Measurements from ENCODE around the gene CPED1.

The CPED1 gene

GRCh38 chr7:121323515-121324302 lies 335.2 kb downstream of the CPED1 start:
- no peak for DNase-seq (ENCODE audit: low read depth)

DNA sequence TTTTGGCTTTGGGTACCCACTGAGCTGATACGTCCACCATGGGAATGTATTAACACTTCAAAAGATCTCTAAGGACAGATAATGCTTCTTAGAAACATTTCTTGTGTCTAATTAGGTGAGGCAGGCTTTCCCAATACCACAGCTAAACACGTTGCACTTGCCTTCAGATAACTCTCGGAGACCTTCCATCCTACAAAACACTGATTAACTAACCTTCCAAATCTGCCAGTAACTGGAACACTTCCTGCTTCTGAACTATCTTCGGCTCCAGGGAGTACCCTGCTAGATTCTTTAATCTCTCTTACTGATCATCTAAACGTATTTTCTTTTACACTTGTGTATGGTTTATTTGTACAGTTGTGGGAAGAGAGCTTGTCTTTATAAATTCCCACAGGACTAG lies 339.2 kb downstream of the CPED1 start:
- DNase-seq (ENCODE audit: low read depth), result no peak

GRCh38 chr7:121328508-121329190 lies 340.1 kb downstream of the CPED1 start, which contains the start of gene WNT16:
WNT16 (plus strand) TSS chr7:121329000; CDS start chr7:121329293, 293 bp downstream.
- DNase-seq (ENCODE audit: low read depth), result no peak

DNA sequence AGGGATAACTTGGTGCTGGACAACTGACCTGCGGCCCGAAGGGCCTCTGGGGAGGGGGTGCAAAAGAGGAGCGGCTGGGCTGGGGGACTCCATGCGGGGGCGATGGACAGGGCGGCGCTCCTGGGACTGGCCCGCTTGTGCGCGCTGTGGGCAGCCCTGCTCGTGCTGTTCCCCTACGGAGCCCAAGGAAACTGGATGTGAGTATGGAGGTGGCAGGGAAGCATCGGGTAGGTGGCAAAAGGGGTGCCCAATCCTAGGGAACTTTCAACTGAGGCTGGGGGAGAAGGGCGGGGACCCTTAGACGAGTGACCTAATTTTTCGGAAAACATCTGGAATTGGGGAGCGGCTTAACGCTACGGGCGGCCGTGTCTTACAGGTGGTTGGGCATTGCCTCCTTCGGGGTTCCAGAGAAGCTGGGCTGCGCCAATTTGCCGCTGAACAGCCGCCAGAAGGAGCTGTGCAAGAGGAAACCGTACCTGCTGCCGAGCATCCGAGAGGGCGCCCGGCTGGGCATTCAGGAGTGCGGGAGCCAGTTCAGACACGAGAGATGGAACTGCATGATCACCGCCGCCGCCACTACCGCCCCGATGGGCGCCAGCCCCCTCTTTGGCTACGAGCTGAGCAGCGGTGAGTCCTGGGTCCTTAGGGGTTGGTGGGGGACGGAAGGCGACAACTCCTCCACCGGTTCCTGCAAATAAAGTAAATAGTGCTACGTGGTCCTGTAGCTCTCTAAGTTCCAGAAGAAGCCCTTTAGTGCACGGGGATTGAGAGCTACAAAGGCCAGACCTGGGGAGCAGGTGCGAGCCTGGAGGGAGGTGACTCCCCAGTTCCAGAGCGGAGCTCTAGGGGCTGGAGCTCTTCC lies 340.9 kb downstream of the CPED1 start:
- no peak for DNase-seq (ENCODE audit: low read depth)

DNA sequence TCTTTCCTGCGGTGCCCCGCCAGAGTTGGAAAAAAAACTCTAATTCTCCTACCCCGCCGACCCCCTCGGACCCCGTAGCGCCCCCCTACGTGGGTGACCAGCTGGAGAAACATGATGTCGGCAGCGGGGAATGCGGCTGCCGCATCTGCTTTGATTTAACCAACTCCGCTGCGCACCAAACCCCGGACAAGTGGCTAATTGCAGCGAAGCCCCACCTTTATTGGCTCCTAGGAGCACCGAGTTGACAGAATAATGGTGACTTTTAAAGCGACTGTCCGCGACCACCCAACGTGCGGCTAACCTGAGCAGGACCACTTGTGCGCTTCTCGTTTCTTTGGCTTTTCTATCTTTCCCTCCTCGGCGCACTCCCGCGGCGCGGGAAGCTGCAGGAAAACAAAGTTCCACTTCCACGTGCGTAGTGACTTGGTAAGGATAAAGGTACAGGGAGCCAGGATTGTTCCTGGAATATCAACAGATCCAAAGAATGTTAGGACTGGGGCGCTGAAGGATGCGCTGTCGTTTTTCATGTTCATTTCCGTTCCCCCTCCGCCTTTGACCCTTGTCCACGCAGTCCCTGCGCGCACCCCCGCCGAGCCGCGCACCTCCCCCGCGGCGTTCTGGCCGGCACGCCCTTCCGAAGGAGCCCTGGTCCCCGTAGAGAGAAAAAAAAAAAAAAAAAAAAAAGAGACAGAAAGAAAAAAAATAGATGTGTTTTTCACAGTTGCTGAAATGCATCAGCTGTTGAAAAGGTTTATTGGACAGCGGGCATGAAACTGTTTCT lies 341.7 kb downstream of the CPED1 start:
- no peak for DNase-seq (ENCODE audit: low read depth)

DNA sequence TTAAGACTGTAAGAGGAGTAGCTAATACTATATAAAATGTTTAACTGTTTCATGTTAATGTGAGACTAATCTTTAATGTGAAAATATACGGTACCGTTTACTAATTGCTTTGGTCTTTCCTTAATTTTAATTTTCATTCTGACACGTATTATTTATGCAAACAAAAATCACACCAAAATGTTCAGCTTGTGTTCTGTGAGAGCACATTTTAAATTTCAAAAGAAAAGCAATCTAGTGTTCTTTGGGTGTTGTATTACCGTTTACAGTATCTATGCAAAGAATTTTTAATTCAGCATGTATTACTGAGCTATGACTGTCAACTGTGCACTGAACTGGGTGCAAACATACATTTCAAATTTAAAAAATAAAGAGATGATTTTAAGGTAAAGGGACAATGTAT lies 342.5 kb downstream of the CPED1 start:
- DNase-seq (ENCODE audit: low read depth), result no peak

- DNase-seq (ENCODE audit: low read depth), result no peak
These were observed 343.1 kb downstream of the CPED1 start for GRCh38 chr7:121331574-121331973.

- no peak for DNase-seq (ENCODE audit: low read depth)
These were observed 345.9 kb downstream of the CPED1 start for GRCh38 chr7:121334376-121334775.

DNA sequence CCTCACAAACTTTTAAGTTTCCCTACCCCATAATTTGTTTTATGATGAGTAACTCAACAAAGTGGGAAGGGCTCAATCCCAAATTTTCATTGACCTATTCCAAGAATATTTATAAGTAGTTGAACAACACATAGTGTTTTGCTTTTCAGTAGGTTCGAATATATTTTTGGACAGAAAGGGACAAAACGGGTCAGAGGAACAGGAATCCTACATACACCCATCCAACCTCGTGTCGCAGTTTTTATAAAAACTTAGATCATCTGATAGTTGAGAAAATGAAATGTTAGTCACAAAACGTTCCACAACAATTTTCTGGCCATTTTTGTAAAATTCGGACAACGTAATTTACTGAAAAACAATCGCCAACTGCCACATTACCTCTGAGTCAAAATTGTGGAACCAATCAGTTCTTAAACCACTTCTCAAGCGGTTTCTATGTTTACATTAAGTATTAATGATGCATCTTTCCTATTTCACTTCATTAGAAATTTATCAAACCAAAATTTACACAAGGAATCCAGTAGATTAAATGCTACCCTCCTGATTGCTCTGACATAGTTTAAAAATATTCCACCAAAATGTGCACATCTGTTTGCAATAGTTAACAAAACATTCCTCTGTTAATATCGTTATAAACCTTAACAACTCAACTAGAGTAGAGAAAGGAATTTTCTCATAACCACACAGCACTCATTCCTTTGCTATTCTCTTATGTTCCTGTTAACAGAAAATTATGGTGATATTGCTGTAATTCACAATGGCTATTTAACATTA lies 346.6 kb downstream of the CPED1 start:
- no peak for DNase-seq (ENCODE audit: low read depth)

DNA sequence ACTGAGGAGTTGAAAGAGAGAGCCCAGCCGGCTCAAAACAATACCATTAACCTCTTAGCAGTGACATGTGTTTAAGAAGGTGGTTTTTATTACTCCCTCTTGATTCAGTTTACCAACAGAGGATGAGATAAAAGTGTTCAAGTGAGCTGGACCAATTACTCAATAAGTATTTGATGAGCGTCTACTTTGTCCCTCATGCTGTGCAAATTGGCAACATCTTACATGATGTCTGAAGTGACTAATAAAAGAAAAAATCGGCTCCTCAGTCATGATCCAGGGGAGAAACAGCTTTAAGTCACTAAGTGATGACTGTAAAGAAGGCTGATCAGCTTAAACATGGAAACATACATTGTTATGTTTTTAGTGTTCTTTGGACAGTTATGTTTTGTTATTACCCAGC lies 348.1 kb downstream of the CPED1 start:
- DNase-seq (ENCODE audit: low read depth), result no peak

DNA sequence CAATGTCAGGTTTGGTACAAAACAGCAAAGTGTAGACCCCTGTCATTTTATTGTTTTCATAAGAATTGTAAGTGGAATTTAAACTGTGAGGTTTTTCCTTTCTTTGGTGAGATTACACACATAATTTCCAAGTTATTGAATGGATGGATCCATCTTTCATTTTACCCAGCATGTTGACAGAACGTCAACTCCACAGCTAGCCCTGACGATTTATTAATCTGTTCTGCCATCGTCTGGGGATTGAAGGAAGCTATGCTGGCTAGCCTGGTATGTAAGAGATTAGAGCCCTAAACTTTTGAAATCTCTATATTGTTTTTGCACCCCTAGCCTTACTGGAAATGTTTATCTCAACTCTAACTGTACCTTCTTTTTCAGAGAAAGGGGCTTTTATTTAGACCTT lies 348.9 kb downstream of the CPED1 start:
- no peak for DNase-seq (ENCODE audit: low read depth)

DNA sequence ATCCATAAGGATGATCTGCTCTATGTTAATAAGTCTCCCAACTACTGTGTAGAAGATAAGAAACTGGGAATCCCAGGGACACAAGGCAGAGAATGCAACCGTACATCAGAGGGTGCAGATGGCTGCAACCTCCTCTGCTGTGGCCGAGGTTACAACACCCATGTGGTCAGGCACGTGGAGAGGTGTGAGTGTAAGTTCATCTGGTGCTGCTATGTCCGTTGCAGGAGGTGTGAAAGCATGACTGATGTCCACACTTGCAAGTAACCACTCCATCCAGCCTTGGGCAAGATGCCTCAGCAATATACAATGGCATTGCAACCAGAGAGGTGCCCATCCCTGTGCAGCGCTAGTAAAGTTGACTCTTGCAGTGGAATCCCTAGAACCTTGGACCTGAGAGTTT lies 350.6 kb downstream of the CPED1 start:
- no peak for DNase-seq (ENCODE audit: low read depth)

DNA sequence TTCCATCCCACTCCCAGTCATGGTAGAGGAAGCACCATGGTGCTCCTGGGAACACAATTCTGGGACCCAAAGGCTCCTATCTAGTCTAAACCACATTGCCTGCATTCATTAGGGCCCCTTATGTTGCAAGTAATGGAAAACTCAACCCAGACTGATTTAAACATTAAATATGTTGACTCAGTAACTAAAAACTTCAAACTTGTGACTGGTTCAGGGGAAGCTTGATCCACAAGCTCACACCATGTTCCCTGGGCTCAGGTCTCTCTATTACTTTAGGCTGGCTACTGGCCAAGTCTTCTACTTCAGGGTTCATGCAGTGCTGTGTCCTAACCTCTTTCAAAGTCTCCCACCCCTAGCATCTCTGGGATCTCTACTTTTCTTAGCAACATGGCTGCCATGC lies 353.4 kb downstream of the CPED1 start:
- DNase-seq (ENCODE audit: low read depth), result no peak

- DNase-seq (ENCODE audit: low read depth), result no peak
These were observed 354.1 kb downstream of the CPED1 start for GRCh38 chr7:121342631-121343030.

DNA sequence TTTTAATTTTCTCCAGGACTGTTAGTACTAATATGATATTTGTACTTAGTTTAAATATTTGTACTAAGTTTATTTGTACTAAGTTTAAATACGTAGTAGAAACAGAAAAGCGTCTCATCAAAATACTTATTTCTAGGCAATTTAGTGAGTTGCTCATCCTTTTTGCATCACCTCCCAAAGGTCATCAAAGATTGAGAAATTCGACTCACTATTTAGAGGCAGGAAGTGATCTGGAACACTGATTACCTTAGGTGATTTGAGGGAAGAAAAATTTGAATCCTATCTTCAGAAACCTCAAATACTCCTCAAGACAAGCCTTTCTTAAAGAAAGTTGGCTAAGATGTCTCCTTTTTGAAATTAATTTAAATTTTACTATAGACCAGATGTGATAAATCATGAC lies 354.8 kb downstream of the CPED1 start:
- DNase-seq (ENCODE audit: low read depth), result no peak

DNA sequence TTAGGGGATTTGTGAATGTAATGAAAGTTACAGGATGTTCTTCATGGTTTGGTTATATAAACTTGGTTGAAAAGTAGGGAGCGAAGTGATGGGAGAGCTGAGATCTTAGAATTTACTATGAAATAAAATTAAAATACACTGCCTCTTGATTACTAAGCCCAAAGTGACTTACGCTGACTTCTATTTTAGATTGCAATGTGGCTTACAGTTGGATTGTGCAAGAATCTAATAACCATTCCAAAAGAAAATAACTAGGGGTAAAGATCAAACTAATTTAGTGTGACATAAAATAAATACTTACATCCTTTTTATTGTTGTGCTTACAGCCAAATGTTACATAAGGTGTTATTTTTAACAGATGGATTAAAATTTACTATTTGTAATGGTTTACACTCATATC lies 355.6 kb downstream of the CPED1 start:
- no peak for DNase-seq (ENCODE audit: low read depth)

DNA sequence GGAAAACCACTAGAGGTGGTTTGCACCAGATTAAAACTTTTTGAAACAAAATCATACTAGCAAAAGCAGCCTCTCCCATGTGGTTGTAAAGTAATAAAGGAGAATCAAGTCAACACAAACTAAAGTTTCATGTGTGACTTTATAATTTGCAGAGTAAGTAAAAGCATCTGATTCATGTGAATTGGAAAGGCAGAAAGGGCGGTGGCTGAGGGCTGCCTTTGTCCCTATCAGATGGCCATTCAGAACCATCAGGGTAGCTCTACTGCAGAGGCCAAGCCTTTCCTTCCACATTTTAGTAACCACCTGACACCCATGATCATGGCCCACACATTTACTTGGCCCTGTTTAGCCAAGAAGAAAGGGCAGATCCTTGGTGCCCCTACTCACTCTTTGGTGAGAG lies 356.0 kb downstream of the CPED1 start:
- DNase-seq (ENCODE audit: low read depth), result no peak

Data from non-pigmented ciliary epithelial cell (primary cell).